HG03342 (cell line): ENCODE results near the gene IL16.
"Not testable (repeated sequence)": the region's sequence is repeated elsewhere in the genome, so short reads cannot be mapped to it uniquely, and the experiment has no call there.

Source experiments
- ATAC-seq: cut with Tn5 transposase; IDR thresholded peaks from one replicate; pipeline ENCODE4 v1.9.1; 2021; ENCODE audit warnings: mild to moderate bottlenecking, moderate library complexity; ENCODE audit not compliant: unreplicated experiment

The IL16 gene

GRCh38 chr15:81331600-81331999 is 134.9 kb downstream of the IL16 start:
- ATAC-seq = no peak

DNA sequence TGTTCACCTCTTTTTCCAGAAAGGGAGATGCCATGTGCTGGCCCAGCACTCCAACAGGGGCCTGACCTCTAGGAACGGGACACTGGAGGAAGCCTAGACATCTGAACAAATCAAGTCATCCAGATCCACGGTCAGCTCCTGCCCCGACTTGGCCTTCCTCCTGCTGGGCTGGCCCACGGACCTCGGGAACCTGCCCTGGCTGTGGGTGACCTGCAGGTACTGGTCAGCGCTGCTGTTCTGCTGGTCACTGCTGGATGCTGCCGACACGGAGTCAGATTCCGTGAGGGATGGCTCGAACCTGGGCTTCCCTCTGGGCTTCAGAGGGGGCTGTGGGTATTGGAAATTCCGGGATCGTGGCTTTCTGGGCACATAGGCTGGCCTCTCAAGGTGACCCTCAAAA is 135.6 kb downstream of the IL16 start:
- ATAC-seq = no peak

DNA sequence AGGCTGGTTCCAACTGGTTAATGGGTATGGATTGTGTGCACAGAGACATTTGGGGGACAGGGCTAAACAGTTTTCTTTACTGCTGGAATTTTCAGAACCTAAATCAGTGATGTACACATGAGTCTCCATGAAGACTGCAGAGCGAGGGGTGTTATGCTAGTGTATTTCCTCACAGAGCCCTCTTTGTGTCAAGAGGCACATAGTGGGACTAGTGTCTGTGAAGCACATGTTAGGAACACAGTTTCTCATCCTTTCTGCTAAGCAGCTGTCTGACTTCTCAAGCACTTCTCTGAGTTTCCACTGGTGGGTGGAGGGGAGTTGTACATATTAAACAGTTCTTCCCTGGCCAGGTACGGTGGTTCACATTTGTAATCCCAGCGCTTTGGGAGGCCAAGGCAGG is 136.7 kb downstream of the IL16 start:
- no peak for ATAC-seq

- no peak for ATAC-seq
Observed at GRCh38 chr15:81334768-81335435, 138.2 kb downstream of the IL16 start.

- no peak for ATAC-seq
Observed at GRCh38 chr15:81335631-81336030, 139.0 kb downstream of the IL16 start.

- no peak for ATAC-seq
Observed at GRCh38 chr15:81336568-81336967, 139.9 kb downstream of the IL16 start.

GRCh38 chr15:81337241-81337640 is 140.6 kb downstream of the IL16 start:
- ATAC-seq = no peak

GRCh38 chr15:81337713-81338157 is 141.1 kb downstream of the IL16 start:
- ATAC-seq = no peak

DNA sequence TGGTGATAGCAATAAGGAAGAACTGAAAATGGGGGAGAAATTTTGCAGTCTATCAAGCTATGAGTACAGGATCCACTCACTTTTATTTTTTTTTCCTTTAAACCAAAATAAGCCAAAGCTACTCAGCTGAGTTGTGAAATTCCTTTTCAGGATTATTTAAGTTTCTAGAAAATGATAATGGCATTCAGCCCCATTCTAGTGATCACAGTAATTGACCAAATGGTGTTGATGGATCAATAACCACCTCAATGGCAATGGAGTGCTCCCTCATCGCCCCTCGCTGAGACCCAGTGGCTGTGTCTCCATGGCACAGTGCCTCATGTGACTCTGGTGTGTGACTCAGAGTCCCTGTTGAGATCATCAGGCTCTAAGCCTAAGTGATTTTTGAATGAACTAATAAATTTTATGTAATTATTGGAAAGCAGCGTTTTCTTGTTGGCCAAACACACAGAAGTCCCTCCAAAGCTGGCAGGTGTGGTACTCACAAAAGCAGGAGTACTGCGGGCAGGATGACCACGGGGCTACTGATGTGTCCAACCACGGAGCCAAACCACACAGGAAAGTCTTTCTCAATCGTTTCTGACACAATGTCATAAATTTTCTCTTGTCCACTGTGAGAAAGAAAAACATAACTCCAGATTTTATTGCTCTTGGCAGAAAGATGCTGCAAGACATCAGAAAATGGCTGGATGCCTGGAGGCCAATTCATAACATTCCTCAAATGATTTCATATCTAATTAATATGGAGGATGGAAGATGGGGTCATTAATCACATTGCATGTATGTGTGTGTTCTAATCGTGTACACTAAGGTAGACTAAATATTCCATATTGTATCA is 141.7 kb downstream of the IL16 start:
- ATAC-seq = no peak

DNA sequence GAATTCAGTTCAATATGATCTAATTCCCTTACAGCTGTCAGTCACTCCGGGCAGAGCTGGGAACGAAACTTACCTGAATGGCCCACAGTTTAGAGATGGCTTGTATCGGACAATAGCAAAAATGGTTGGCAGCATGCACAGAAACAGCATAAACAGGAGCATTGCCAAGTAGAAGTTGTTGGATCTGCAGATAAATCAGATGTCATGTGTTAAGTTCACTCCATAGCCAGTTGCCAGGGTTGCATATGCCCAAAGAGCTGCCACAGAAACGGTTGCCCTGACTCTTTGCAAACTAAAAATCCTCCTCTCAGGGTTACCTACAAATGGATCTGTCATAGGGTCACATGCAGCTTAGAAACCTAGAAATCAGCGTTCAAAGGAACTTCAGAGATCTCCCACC is 142.6 kb downstream of the IL16 start:
- ATAC-seq = no peak

GRCh38 chr15:81339851-81340250 is 143.2 kb downstream of the IL16 start:
- no peak for ATAC-seq

- no peak for ATAC-seq
Observed at GRCh38 chr15:81341351-81341750, 144.7 kb downstream of the IL16 start.

DNA sequence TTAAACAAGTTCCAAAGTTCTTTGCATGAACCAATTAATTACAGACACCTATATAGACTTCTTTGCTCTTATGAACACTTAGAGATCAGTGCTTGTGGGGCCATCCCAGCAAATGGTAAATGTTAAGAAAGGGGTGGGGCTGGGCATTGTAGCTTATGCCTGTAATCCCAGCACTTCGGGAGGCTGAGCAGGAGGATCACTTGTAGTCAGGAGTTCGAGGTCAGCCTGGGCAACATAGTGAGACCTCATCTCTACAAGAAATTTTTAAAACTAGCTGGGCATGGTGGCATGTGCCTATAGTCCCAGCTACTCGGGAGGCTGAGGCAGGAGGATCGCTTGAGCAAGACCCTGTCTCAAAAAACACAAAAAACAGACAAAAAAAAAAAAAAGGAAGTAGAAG is 146.7 kb downstream of the IL16 start:
- ATAC-seq = no peak

- ATAC-seq = no peak
Observed at GRCh38 chr15:81346611-81347010, 149.9 kb downstream of the IL16 start.

GRCh38 chr15:81347910-81348309 is 151.2 kb downstream of the IL16 start:
- no peak for ATAC-seq

GRCh38 chr15:81348691-81349090 is 152.0 kb downstream of the IL16 start:
- ATAC-seq = not testable (repeated sequence)

GRCh38 chr15:81349271-81349670 is 152.6 kb downstream of the IL16 start:
- ATAC-seq = no peak

DNA sequence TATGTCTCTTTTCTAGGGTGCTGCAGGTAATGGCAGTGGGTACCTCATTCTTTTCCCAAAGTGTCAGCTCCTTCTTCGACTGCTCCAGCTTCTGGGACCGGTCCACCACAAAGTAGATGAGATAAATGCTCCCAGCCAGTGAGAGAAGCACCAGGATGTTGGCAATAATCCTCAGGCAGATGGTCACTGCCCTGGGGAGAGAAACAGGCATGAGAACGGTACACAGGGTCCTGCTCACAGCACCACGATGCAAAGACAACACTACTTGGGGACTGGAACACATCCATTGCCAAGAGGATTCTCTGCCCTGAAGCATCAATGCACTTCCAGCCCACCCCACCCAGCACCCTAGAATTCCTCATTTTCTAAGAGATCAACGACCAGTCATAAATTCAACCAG is 155.0 kb downstream of the IL16 start:
- no peak for ATAC-seq

DNA sequence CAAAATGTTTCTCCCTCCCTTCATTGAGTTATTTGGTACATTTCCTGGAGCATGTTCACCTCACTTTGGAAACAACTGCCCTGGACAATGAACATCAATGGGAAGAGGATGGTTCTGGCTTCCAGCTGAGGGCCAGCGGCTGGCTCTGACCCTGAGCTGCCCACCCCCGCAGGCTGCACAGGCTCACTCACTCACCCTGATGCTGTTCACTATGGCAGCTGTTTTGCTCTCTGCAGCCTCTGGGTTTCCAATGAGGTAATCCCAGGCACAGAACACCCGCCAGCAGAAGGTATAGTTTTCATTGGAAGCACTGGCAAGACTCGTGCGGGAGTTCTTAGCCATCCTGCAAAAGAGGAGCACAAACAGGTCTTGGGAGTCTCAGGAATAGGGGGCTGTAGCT is 159.6 kb downstream of the IL16 start:
- no peak for ATAC-seq

GRCh38 chr15:81357180-81357686 is 160.6 kb downstream of the IL16 start:
- no peak for ATAC-seq

- ATAC-seq = no peak
Observed at GRCh38 chr15:81358248-81358647, 161.6 kb downstream of the IL16 start.

DNA sequence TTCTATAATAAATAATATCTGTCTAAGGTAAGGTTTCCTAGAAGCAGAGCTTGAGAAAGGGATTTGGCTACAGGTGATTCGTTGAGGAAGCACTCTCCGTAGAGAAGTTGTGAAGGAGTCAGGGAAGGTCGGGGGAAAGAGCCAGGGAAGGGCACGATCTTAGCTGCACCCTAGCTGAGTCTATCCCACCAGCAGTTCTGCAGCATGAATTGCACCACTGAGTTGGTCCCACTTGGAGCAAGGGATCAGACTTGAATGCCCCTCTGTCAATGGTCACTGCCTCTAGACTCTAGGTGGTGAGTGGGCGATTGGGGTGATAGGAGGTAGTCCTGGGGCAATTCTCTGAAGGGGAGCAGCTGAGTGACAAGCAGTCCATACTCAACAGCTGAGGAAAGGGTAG is 163.8 kb downstream of the IL16 start:
- no peak for ATAC-seq
